NOMO-1 treated with DMSO at 0.1 percent for 48 hours (cell line): ENCODE results near the gene NAV2.

Experiments
- DNase-seq: peaks from one replicate; lab custom pipeline; 2025; ENCODE audit not compliant: unreplicated experiment; lab: John Stamatoyannopoulos, UW

The NAV2 gene

GRCh38 chr11:20097319-20098221 lies 384.9 kb downstream of the NAV2 start:
- DNase-seq = no peak

- peak; percentile 13 for DNase-seq
Observed at GRCh38 chr11:20099527-20099926, 386.9 kb downstream of the NAV2 start.

GRCh38 chr11:20102397-20102796 lies 389.8 kb downstream of the NAV2 start:
- DNase-seq = no peak

- DNase-seq = no peak
Observed at GRCh38 chr11:20103281-20103680, 390.6 kb downstream of the NAV2 start.

- no peak for DNase-seq
Observed at GRCh38 chr11:20105427-20105826, 392.8 kb downstream of the NAV2 start.

GRCh38 chr11:20109731-20110445 lies 397.3 kb downstream of the NAV2 start:
- no peak for DNase-seq

- peak; percentile 33 for DNase-seq
Observed at GRCh38 chr11:20110908-20111669, 398.5 kb downstream of the NAV2 start.

GRCh38 chr11:20111871-20112270 lies 399.2 kb downstream of the NAV2 start:
- no peak for DNase-seq

GRCh38 chr11:20112291-20113148 lies 399.9 kb downstream of the NAV2 start:
- peak; percentile 58 for DNase-seq

- peak; percentile 10 for DNase-seq
Observed at GRCh38 chr11:20113149-20113438, 400.5 kb downstream of the NAV2 start.

- no peak for DNase-seq
Observed at GRCh38 chr11:20114588-20114987, 402.0 kb downstream of the NAV2 start.

- DNase-seq = no peak
Observed at GRCh38 chr11:20116825-20117224, 404.2 kb downstream of the NAV2 start.

GRCh38 chr11:20117291-20117690 lies 404.7 kb downstream of the NAV2 start:
- no peak for DNase-seq

GRCh38 chr11:20118209-20118608 lies 405.6 kb downstream of the NAV2 start:
- no peak for DNase-seq

GRCh38 chr11:20119315-20119714 lies 406.7 kb downstream of the NAV2 start:
- DNase-seq = no peak

- DNase-seq = no peak
Observed at GRCh38 chr11:20120134-20120925, 407.7 kb downstream of the NAV2 start.

- DNase-seq = no peak
Observed at GRCh38 chr11:20122131-20122530, 409.5 kb downstream of the NAV2 start.

GRCh38 chr11:20125927-20126326 lies 413.3 kb downstream of the NAV2 start:
- no peak for DNase-seq

- DNase-seq = no peak
Observed at GRCh38 chr11:20126724-20127123, 414.1 kb downstream of the NAV2 start.
